Erythroblast (primary cell): ENCODE measurements around the gene RWDD1.

Experiments used
- GATA1 ChIP-seq: IDR thresholded peaks from 2 replicates; pipeline ENCODE4 v1.6.1; 2011; ENCODE audit warnings: low read depth, mild to moderate bottlenecking, control low read depth, low read length, moderate library complexity
- POLR2A ChIP-seq: IDR thresholded peaks from 2 replicates; pipeline ENCODE4 v1.6.1; 2011; ENCODE audit warnings: mild to moderate bottlenecking, low read length

DNA sequence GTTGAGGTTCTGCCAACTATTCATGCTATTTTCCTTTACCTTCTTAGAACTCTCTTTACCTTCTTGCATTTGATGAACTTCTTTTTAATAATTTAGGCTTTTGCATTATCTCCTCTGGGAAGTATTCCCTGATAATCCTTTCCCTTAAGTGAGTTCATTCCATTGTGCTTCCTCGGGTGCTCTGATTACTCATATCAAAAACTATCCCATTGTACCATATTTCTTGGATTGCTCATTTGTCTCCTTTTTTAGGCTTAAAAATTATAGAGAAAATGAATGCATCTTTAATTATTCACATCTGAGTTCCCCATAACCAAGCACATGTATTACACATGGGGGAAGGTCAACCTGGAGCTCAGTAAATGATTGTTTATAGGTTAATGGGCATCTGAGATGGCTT is 15.2 kb upstream of the RWDD1 start:
- TF ChIP-seq POLR2A (no peak), GATA1 (no peak)
